ENCODE data around the gene TRAP1.
"Not testable (repeated sequence)": the region's sequence is repeated elsewhere in the genome, so short reads cannot be mapped to it uniquely, and the experiment has no call there.

TRAP1 gene

DNA sequence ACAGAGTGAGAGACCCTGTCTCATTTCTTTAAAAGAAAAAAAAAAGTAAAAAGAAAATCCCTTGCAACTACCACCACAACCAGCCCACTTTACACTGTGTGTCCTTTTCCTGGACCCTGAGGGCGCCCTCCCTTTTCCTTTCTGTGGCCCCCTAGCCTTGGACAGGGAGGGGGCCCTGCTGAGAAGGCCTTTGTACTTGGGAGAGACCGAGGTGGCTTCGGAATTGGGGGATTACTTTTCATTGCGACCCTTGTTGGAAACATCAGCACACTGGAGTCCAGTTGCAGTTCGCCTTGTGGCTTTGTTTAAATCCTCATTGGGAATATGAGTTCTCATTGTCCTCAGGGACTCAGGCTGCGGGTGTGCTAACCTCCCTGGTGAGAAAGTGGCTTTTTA lies 72.2 kb downstream of the TRAP1 start:
- DNase-seq = no peak

DNA sequence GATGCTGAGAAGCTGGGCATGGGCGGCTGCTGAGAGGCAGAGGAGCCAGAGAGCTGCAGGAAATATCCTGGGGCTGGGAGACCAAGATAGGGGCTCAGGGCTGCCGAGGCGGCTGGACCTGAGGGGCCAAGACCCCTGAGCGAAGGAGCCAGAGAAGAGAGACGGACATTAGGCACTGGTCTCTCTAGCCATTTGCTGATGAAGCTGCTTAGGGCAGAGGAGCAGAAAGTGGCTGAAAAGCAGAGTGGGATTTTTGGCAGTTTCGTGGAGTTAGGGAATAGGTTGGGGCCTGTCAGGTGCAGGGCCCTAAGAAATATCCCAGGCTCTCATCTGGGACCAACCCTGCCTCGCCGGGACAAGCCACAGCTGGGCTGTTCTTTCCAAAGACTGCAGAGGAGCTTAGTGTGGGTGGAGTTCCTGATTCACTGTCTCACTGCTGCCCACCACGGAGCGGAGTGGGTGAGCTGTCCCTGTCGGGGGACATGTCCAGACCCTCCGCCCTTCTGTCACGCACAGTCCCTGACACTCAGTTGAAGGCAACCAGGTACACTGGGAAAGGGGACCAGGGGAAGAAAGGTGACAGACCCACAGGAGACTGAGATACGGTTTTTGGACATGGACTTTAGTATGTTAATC lies 74.1 kb downstream of the TRAP1 start:
- no peak for DNase-seq

GRCh38 chr16:3642397-3643094 lies 74.8 kb downstream of the TRAP1 start:
- DNase-seq = no peak

- no peak for DNase-seq
Measured at GRCh38 chr16:3641801-3642396, 75.4 kb downstream of the TRAP1 start.

GRCh38 chr16:3640632-3641501 lies 76.5 kb downstream of the TRAP1 start:
- DNase-seq = no peak

GRCh38 chr16:3640207-3640606 lies 77.1 kb downstream of the TRAP1 start:
- no peak for DNase-seq

DNA sequence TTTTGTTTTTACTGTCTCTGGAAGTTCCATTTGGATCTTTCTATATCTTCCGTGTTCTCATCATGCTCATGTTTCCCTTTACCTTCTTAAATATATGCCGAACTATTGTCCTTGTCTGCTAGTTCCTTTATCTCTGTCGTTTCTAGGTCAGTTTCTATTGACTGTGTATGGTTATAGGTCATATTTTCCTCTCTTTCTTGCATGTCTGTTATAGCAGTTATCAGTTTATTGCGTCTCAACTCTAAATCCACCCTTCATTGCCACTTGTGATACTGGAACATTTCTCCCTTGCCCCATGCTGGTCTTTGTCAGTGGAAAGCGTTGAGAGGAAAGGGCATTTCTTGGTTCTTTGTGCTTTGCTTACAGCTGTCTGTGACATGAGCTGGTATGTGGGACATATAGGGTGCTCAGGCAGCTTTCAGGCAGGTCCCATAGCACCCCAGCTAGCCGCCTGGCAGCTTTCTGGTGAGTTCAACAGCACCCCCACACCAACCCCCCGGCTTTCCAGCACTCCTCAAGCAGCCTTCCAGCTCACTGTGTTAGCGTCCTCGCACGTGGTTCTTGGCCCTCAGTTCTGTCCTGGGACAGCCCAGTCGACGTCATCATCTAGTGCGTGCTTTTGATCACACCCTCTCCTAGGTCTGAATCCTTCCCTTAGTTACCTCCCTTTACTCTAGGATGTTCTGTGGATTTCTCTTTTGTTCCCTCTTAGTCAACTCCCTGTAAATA lies 78.2 kb downstream of the TRAP1 start:
- no peak for DNase-seq

- no peak for DNase-seq
Measured at GRCh38 chr16:3637371-3637923, 79.9 kb downstream of the TRAP1 start.

GRCh38 chr16:3625911-3626732 lies 91.2 kb downstream of the TRAP1 start:
- no peak for DNase-seq

- DNase-seq = no peak
Measured at GRCh38 chr16:3625331-3625730, 92.0 kb downstream of the TRAP1 start.

GRCh38 chr16:3623642-3624041 lies 93.7 kb downstream of the TRAP1 start:
- DNase-seq = no peak

GRCh38 chr16:3618769-3619141 lies 98.6 kb downstream of the TRAP1 start:
- no peak for DNase-seq

- no peak for DNase-seq
Measured at GRCh38 chr16:3612510-3613466, 104.5 kb downstream of the TRAP1 start.

GRCh38 chr16:3611146-3611975 lies 106.0 kb downstream of the TRAP1 start, which contains the start of gene SLX4:
SLX4 (minus strand) TSS chr16:3611606; CDS start chr16:3608964, 2,642 bp downstream.
- DNase-seq = peak; percentile 97

DNA sequence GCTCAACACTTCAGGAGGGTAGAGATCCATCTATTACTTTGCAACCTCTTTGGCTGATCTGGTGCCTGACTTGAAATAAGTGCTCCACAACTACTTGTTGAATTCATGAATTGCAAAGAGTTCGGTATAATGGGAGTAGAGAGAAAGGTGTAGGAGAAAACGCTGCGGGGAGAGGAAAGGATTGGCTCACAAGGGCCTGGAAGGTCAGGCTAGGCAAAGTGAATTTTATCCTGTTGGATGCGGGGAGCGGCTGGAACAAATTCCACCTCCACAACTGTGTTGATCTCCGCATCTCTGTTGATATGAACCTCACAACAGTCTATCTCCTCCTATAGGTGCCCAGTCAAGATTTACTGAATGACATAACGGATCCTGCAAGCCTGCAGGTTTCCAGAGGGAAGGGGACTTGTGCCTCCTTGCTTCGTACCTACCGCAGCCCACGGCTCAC lies 106.6 kb downstream of the TRAP1 start:
- no peak for DNase-seq

DNA sequence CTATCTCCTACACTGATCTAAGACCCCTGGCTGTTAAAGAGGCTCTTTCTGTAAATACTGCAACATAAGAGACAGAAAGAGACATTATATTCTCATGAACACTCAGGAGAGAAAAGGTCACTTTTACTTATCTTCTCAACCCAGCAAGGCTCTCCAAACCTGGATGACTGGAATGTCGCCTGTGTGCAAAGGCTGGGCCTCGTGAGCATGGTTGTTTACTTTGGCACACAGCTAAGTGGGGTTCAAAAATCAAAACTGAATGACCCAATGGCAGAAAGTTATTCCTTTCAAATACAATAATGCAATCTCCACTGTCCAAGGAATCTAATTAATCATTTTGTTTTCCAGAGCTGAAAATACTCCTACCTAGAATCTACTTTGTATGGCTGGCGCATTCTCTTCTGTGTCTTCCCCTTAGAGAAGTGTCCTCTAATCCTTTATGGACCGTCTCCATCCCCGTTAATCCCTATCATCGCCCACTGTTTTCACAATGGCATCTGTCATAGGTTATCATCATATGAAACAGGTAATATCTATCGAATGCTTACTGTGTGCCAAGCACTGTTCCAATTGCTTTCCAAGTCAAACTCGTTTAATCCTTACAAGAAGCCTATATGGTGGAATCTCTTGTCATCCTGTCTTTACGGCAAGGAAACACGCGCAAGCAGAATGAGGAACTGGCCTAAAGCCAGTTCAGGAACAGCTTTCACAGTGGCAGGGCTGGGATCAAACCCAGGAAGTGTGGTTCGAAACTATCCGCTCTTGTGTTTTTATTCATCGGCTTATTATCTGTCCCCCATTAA lies 107.2 kb downstream of the TRAP1 start:
- DNase-seq = peak; percentile 10

DNA sequence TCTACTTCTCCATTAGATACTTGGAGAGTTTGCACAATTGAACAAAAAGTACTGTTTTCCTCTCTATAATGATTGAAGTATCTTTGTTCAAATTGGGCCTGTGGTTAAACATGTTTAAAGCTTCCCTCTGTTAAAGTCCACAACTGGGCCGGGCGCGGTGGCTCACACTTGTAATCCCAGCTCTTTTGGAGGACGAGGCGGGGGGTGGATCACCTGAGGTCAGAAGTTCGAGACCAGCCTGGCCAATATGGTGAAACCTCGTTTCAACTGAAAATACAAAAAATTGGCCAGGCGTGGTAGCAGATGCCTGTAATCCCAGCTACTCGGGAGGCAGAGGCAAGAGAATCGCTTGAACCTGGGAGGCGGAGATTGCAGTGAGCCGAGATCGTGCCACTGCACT lies 108.3 kb downstream of the TRAP1 start:
- not testable (repeated sequence) for DNase-seq

DNA sequence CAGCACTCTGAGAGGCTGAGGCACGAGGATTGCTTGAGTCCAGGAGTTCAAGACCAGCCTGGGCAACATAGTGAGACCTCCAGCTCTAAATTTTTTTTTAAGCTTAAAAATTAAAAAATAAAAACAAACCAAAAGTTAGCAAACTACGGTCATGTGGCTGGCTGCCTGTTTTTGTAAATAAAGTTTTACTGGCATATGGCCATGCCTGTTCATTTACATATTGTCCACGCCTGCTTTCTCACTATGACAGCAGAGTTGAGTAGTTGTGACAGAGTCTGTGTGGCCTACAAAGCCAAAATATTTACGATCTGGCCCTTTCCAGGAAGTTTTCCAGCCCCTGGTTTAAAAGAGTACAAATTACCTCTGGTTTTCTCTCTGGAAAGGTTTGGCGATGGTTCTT lies 109.3 kb downstream of the TRAP1 start:
- no peak for DNase-seq
